ENCODE results near the gene SDF2. TPM values are rescaled to one million over a fixed set of nuclear protein-coding genes. Genes with fewer than 3 reads are reported as not detected.

Gene SDF2
- total and polyA plus RNA-seq, 2 experiments from 2014 or later, result 32.5 to 54.6 TPM

DNA sequence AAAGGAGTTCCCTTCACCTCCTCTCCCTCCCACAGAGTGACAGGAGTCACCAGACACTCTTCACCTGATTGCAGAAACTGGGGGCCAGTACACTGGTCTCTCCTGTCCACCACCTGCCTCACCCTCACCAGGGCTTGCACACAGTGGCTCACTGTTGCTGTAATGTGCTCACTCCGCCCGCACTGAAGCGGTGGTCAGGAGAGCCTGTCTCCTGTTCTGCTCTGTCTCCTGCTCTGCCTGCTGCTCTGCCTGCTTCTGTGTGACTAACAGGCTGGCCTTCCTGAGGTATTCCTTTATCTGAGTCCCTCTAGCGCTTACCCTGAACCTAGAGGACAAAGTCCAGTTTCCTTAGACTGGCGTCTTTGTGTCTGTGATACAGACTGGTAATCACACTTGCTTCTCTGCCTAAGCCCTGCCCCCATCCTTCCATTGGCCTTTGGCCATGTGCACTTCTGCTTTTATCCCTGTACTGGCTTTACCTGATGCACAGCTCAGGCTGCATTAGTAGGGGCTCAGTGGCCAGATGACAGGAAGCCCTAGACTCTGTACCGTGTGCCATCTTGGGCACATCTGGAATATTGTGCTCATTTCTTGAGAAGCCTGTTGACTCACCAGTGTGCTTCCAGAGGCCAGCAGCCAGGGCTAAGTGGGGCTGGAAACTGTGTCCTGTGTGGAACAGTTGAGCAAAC is 36.7 kb upstream of the SDF2 start:
- no peak overlapping the region for H3K27ac Mint-ChIP-seq
- no peaks in the 10 kb centered on the region for H3K4me1 ChIP-seq (ENCODE audit: insufficient read depth)
- peaks cover 6% of the 10 kb centered on the region for H4K20me1 ChIP-seq (replicated peaks; ENCODE audit: insufficient read depth)
- H3K9me3 Mint-ChIP-seq, result no peaks in the 10 kb centered on the region
- 0 out of 2 replicates have a peak, but pooled peaks cover 8% of the 10 kb centered on the region for H3F3A ChIP-seq (replicated peaks; ENCODE audit: low read depth)
- peaks cover 38% of the 10 kb centered on the region for H3K36me3 ChIP-seq (ENCODE audit: insufficient read depth)
- H3K9me2 ChIP-seq (ENCODE audit: insufficient read depth), result no peaks in the 10 kb centered on the region
- H3K79me2 ChIP-seq (replicated peaks; ENCODE audit: insufficient read depth), result no peaks in the 10 kb centered on the region
- no peak overlapping the region for H3K4me2 ChIP-seq
- no peaks in the 10 kb centered on the region for H3K27me3 ChIP-seq (ENCODE audit: insufficient read depth)
- H3K27me3 Mint-ChIP-seq (ENCODE audit: insufficient read depth, low read depth, poor library complexity), result peaks cover 14% of the 10 kb centered on the region
- H2AFZ ChIP-seq, result no peak overlapping the region
- peaks cover 14% of the 10 kb centered on the region for H3K4me1 Mint-ChIP-seq
- H3K36me3 Mint-ChIP-seq (ENCODE audit: low read depth), result peaks cover 100% of the 10 kb centered on the region
- ATAC-seq (no peak), DNase-seq (ENCODE audit: low spot score) (no peak)
- TF ChIP-seq ZNF331 (CRISPR knock-in tag; IDR thresholded peaks at IDR 0.05; ENCODE audit: low read depth) (no peak), POLR2AphosphoS5 (IDR thresholded peaks at IDR 0.05; ENCODE audit: low read depth) (no peak), JUNB (IDR thresholded peaks at IDR 0.05; ENCODE audit: unreplicated experiment) (no peak), CREB1 (CRISPR knock-in tag; IDR thresholded peaks at IDR 0.05; ENCODE audit: low read depth) (no peak)
- TF ChIP-seq, protein P1, sequence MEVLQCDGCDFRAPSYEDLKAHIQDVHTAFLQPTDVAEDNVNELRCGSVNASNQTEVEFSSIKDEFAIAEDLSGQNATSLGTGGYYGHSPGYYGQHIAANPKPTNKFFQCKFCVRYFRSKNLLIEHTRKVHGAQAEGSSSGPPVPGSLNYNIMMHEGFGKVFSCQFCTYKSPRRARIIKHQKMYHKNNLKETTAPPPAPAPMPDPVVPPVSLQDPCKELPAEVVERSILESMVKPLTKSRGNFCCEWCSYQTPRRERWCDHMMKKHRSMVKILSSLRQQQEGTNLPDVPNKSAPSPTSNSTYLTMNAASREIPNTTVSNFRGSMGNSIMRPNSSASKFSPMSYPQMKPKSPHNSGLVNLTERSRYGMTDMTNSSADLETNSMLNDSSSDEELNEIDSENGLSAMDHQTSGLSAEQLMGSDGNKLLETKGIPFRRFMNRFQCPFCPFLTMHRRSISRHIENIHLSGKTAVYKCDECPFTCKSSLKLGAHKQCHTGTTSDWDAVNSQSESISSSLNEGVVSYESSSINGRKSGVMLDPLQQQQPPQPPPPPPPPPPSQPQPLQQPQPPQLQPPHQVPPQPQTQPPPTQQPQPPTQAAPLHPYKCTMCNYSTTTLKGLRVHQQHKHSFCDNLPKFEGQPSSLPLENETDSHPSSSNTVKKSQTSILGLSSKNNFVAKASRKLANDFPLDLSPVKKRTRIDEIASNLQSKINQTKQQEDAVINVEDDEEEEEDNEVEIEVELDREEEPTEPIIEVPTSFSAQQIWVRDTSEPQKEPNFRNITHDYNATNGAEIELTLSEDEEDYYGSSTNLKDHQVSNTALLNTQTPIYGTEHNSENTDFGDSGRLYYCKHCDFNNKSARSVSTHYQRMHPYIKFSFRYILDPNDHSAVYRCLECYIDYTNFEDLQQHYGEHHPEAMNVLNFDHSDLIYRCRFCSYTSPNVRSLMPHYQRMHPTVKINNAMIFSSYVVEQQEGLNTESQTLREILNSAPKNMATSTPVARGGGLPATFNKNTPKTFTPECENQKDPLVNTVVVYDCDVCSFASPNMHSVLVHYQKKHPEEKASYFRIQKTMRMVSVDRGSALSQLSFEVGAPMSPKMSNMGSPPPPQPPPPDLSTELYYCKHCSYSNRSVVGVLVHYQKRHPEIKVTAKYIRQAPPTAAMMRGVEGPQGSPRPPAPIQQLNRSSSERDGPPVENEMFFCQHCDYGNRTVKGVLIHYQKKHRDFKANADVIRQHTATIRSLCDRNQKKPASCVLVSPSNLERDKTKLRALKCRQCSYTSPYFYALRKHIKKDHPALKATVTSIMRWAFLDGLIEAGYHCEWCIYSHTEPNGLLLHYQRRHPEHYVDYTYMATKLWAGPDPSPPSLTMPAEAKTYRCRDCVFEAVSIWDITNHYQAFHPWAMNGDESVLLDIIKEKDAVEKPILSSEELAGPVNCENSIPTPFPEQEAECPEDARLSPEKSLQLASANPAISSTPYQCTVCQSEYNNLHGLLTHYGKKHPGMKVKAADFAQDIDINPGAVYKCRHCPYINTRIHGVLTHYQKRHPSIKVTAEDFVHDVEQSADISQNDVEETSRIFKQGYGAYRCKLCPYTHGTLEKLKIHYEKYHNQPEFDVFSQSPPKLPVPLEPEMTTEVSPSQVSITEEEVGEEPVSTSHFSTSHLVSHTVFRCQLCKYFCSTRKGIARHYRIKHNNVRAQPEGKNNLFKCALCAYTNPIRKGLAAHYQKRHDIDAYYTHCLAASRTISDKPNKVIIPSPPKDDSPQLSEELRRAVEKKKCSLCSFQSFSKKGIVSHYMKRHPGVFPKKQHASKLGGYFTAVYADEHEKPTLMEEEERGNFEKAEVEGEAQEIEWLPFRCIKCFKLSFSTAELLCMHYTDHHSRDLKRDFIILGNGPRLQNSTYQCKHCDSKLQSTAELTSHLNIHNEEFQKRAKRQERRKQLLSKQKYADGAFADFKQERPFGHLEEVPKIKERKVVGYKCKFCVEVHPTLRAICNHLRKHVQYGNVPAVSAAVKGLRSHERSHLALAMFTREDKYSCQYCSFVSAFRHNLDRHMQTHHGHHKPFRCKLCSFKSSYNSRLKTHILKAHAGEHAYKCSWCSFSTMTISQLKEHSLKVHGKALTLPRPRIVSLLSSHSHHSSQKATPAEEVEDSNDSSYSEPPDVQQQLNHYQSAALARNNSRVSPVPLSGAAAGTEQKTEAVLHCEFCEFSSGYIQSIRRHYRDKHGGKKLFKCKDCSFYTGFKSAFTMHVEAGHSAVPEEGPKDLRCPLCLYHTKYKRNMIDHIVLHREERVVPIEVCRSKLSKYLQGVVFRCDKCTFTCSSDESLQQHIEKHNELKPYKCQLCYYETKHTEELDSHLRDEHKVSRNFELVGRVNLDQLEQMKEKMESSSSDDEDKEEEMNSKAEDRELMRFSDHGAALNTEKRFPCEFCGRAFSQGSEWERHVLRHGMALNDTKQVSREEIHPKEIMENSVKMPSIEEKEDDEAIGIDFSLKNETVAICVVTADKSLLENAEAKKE (CRISPR knock-in tag; IDR thresholded peaks at IDR 0.05), result no peak
- H3K4me3 ChIP-seq, result no peak overlapping the region
- no peak overlapping the region for H3K27ac ChIP-seq (ENCODE audit: low read depth)
- H3K4me3 Mint-ChIP-seq, result no peak overlapping the region

DNA sequence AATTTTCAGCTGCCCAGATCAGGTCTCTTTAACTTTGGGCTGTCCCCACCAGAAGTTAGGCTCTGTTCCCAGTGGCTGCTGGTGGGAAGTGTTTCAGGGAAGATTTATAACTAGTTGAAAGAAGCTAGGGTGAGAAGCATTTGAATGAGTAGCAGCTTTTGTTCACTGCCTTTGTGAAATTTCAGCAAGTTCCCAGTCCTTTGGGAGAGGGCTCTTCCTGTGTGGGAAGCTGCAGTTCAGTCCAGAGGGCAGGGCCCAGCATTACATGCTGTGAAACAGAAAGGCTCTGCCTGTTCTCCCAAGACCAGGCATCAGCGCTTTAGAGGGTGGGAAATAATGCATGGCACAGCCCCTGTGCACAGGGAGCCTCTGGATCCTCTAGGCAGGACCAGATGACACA is 32.2 kb upstream of the SDF2 start:
- no peaks in the 10 kb centered on the region for H3K79me2 ChIP-seq (replicated peaks; ENCODE audit: insufficient read depth)
- no peak for ATAC-seq
- peaks cover 2% of the 10 kb centered on the region for H3K27me3 Mint-ChIP-seq (ENCODE audit: insufficient read depth, low read depth, poor library complexity)
- H3K36me3 ChIP-seq (ENCODE audit: insufficient read depth), result peaks cover 57% of the 10 kb centered on the region
- H3F3A ChIP-seq (replicated peaks; ENCODE audit: low read depth), result 0 out of 2 replicates have a peak, but pooled peaks cover 5% of the 10 kb centered on the region
- DNase-seq (ENCODE audit: low spot score), result no peak
- peaks cover 99% of the 10 kb centered on the region for H3K36me3 Mint-ChIP-seq (ENCODE audit: low read depth)
- no peak overlapping the region for H3K4me3 Mint-ChIP-seq
- H3K27ac ChIP-seq (ENCODE audit: low read depth), result no peak overlapping the region
- H3K4me2 ChIP-seq, result no peak overlapping the region
- H2AFZ ChIP-seq, result no peak overlapping the region
- no peaks in the 10 kb centered on the region for H3K4me1 ChIP-seq (ENCODE audit: insufficient read depth)
- no peaks in the 10 kb centered on the region for H3K4me1 Mint-ChIP-seq
- no peak overlapping the region for H3K4me3 ChIP-seq
- no peaks in the 10 kb centered on the region for H3K9me3 Mint-ChIP-seq
- no peaks in the 10 kb centered on the region for H3K9me2 ChIP-seq (ENCODE audit: insufficient read depth)
- no peaks in the 10 kb centered on the region for H3K27me3 ChIP-seq (ENCODE audit: insufficient read depth)
- peaks cover 6% of the 10 kb centered on the region for H4K20me1 ChIP-seq (replicated peaks; ENCODE audit: insufficient read depth)
- no peak overlapping the region for H3K27ac Mint-ChIP-seq
- TF ChIP-seq STAT1 (IDR thresholded peaks at IDR 0.05; ENCODE audit: unreplicated experiment) (no peak), EZH2phosphoT487 (IDR thresholded peaks at IDR 0.05; ENCODE audit: unreplicated experiment) (no peak), ZNF114 (CRISPR knock-in tag; IDR thresholded peaks at IDR 0.05) (no peak)
- TF ChIP-seq, protein P2, sequence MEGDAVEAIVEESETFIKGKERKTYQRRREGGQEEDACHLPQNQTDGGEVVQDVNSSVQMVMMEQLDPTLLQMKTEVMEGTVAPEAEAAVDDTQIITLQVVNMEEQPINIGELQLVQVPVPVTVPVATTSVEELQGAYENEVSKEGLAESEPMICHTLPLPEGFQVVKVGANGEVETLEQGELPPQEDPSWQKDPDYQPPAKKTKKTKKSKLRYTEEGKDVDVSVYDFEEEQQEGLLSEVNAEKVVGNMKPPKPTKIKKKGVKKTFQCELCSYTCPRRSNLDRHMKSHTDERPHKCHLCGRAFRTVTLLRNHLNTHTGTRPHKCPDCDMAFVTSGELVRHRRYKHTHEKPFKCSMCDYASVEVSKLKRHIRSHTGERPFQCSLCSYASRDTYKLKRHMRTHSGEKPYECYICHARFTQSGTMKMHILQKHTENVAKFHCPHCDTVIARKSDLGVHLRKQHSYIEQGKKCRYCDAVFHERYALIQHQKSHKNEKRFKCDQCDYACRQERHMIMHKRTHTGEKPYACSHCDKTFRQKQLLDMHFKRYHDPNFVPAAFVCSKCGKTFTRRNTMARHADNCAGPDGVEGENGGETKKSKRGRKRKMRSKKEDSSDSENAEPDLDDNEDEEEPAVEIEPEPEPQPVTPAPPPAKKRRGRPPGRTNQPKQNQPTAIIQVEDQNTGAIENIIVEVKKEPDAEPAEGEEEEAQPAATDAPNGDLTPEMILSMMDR (conservative IDR thresholded peaks at IDR 0.05; ENCODE audit: low read depth in 2 of 2), result no peak
- TF ChIP-seq, protein P3, sequence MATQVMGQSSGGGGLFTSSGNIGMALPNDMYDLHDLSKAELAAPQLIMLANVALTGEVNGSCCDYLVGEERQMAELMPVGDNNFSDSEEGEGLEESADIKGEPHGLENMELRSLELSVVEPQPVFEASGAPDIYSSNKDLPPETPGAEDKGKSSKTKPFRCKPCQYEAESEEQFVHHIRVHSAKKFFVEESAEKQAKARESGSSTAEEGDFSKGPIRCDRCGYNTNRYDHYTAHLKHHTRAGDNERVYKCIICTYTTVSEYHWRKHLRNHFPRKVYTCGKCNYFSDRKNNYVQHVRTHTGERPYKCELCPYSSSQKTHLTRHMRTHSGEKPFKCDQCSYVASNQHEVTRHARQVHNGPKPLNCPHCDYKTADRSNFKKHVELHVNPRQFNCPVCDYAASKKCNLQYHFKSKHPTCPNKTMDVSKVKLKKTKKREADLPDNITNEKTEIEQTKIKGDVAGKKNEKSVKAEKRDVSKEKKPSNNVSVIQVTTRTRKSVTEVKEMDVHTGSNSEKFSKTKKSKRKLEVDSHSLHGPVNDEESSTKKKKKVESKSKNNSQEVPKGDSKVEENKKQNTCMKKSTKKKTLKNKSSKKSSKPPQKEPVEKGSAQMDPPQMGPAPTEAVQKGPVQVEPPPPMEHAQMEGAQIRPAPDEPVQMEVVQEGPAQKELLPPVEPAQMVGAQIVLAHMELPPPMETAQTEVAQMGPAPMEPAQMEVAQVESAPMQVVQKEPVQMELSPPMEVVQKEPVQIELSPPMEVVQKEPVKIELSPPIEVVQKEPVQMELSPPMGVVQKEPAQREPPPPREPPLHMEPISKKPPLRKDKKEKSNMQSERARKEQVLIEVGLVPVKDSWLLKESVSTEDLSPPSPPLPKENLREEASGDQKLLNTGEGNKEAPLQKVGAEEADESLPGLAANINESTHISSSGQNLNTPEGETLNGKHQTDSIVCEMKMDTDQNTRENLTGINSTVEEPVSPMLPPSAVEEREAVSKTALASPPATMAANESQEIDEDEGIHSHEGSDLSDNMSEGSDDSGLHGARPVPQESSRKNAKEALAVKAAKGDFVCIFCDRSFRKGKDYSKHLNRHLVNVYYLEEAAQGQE (IDR thresholded peaks at IDR 0.05; ENCODE audit: unreplicated experiment), result no peak

All from GM23338 (cell line).